Stomach (tissue), 9 donors: ENCODE results near the gene PIK3R4. TPM values are rescaled to one million over a fixed set of nuclear protein-coding genes. Genes with fewer than 3 reads are reported as not detected.

Experiments
- DNase-seq, 2 donors: peaks; one replicate each; pipeline versions ENCODE4 v3.0.0 to v3.0.0-alpha.2; 2013 to 2019
- H3K27ac ChIP-seq, 5 donors: fragments of 200-600 bp in 4 of 5; sonication (generic) in 4 of 5; one replicate each; pipeline ENCODE4 v1.5.1; 2013 to 2019; ENCODE audit warnings: mild to moderate bottlenecking in 1 of 5, moderate library complexity in 1 of 5
- H3K27me3 ChIP-seq, 3 donors: fragments of 200-600 bp; sonication (generic); one replicate each; pipeline ENCODE4 v1.5.1; 2017 to 2019; ENCODE audit warnings: mixed run types in 1 of 3
- H3K36me3 ChIP-seq, 4 donors: fragments of 200-600 bp; sonication (generic); 1 replicate in 3 of 4; 2 replicates in 1 of 4; pipeline ENCODE4 v1.5.1; 2016 to 2019
- H3K4me1 ChIP-seq, 4 donors: fragments of 200-600 bp; sonication (generic); one replicate each; pipeline ENCODE4 v1.5.1; 2016 to 2019
- H3K4me3 ChIP-seq, 4 donors: fragments of 200-600 bp; sonication (generic) in 3 of 4; one replicate each; pipeline ENCODE4 v1.5.1; 2016 to 2019; ENCODE audit warnings: mild to moderate bottlenecking in 1 of 4
- H3K9me3 ChIP-seq, 4 donors: fragments of 200-600 bp; sonication (generic); one replicate each; pipeline ENCODE4 v1.5.1; 2016 to 2019
- CTCF ChIP-seq, 7 experiments: fragments of 450-650 bp in 4 of 7; fragments of 200-600 bp in 3 of 7; sonication (generic) in 3 of 7; IDR thresholded peaks; one replicate each; pipeline ENCODE4 v1.5.1; 2016 to 2019; ENCODE audit warnings: antibody characterized with exemption in 7 of 7, control low read depth in 2 of 7, mild to moderate bottlenecking in 1 of 7
- EP300 ChIP-seq: sonication (generic); formaldehyde crosslinking; IDR thresholded peaks from one replicate; pipeline ENCODE4 v1.6.1; 2017; ENCODE audit warnings: antibody characterized with exemption
- POLR2A ChIP-seq, 4 donors: fragments of 450-650 bp; IDR thresholded peaks; one replicate each; pipeline ENCODE4 v1.6.1; 2016; ENCODE audit warnings: antibody characterized with exemption in 4 of 4, control low read depth in 2 of 4, mild to moderate bottlenecking in 1 of 4, moderate library complexity in 1 of 4
- POLR2AphosphoS5 ChIP-seq, 3 donors: sonication (generic); formaldehyde crosslinking; IDR thresholded peaks; one replicate each; pipeline ENCODE4 v1.6.1; 2016; ENCODE audit warnings: antibody characterized with exemption in 3 of 3
- WGBS, 5 donors: extraction: QIAGEN DNeasy Blood & Tissue Kit in 3 of 5; methylation state at CpG; one replicate each; pipeline versions ENCODE4 v1.1.5 to v1.1.7; 2013 to 2018; 5-methylcytosine and 5-hydroxymethylcytosine counted together
- intact Hi-C: fragments of 100-400 bp; cut with DNase I; formaldehyde crosslinking; loops from one replicate; pipeline ENCODE4 v1.15.1; 2023; ENCODE audit warnings: low total_unique reads
- polyA plus RNA-seq, 3 donors: library from polyadenylated mRNA; stranded (reverse); fragments of 200-250 nt; gene quantifications; one replicate each; pipeline ENCODE4 v1.2.3, GENCODE V29; 2013
- total RNA-seq, 5 donors: library from RNA; depleted of rRNA; stranded (reverse); fragments of >200 nt; gene quantifications; one replicate each; pipeline versions ENCODE4 v1.1.0 to v1.2.3, GENCODE V29; 2014 to 2016
- donor health status: healthy with polysubstance abuse.
- donor health status: Bipolar disorder and iron deficiency.
- donor health status: healthy.

PIK3R4 gene
- total and polyA plus RNA-seq, 8 donors: 6.4 to 45.5 (median 19.7) TPM

DNA sequence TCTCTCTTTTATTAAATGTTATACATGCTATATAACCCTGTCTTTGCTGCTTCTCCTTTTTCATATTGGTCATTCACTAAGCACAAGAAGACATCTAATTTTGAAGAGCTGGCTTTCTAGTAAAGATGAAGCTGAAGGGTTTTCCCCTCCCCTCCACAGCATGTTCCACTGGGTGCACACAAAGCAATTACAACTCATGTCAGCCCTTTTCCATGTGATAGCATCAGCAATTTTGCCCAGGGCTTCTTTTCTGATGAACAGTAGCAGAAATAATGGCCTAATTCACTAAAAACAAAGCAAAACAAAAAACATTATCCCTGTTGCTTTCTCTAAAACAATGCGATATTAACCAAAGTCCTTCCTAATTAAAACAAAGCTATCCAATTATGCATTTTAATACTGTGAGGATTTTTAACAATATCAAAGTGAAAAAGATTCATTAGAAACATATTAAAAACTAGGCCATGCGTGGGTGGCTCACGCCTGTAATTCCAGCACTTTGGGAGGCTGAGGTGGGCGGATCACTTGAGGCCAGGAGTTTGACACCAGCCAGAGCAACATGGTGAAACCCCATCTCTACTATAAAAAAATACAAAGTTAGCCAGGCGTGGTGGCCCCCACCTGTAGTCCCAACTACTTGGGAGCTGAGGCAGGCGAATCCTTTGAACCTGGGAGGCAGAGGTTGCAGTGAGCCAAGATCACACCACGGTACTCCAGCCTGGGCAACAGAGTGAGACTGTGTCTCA lies 12.2 kb upstream of the PIK3R4 start:
- no peak overlapping the region for H3K27ac ChIP-seq
- 80 to 85% (median 84%) methylated on average over 7 of the region's 7 CpGs for WGBS, 5 donors
- intact Hi-C loops: no loop called here
- TF ChIP-seq POLR2A (IDR thresholded peaks at IDR 0.05) (no peak), EP300 (no peak), POLR2AphosphoS5 (IDR thresholded peaks at IDR 0.05) (no peak), CTCF (IDR thresholded peaks at IDR 0.05) (no peak)
- H3K27me3 ChIP-seq: no peaks in the 10 kb centered on the region
- H3K36me3 ChIP-seq: no peaks in the 10 kb centered on the region
- no peaks in the 10 kb centered on the region for H3K9me3 ChIP-seq
- no peak for DNase-seq
- no peak overlapping the region for H3K4me3 ChIP-seq
- peaks cover 0 to 9% (median 4%) of the 10 kb centered on the region in 4 donors for H3K4me1 ChIP-seq

- no peak overlapping the region for H3K27ac ChIP-seq
- H3K36me3 ChIP-seq: no peaks in the 10 kb centered on the region
- peaks cover 0 to 9% (median 4%) of the 10 kb centered on the region in 4 donors for H3K4me1 ChIP-seq
- no peaks in the 10 kb centered on the region for H3K27me3 ChIP-seq
- no peaks in the 10 kb centered on the region for H3K9me3 ChIP-seq
- intact Hi-C loops: no loop called here
- 73 to 86% (median 79%) methylated on average over 3 of the region's 3 CpGs for WGBS, 5 donors
- DNase-seq: no peak
- H3K4me3 ChIP-seq: no peak overlapping the region
- TF ChIP-seq EP300 (no peak), POLR2A (IDR thresholded peaks at IDR 0.05) (no peak), CTCF (IDR thresholded peaks at IDR 0.05) (no peak), POLR2AphosphoS5 (IDR thresholded peaks at IDR 0.05) (no peak)
Measured at GRCh38 chr3:130757611-130758150, 11.1 kb upstream of the PIK3R4 start.

DNA sequence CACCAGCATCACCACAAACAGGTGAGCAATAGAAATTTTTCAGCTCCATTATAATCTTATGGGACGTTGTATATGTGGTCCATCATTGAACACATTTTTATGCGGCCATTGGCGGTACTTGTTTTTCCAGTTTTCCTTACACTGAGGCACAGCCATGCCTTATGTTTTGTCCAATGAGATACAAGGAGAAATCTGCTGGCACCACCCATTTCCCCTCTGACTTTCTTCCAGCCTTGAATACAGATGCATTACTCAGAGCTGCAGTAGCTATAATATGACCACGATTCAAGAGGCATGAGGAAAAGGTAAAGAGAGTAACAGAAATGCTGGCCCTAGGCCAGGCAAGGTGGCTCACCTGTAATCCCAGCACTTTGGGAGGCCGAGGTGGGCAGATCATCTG lies 9.0 kb upstream of the PIK3R4 start:
- intact Hi-C loops: no loop called here

GRCh38 chr3:130748981-130749380 lies 2.4 kb upstream of the PIK3R4 start:
- Histone ChIP-seq H3K27ac (peak overlapping the region in 2 of 5 donors; percentile 87 to 92), H3K4me1 (peaks cover 21 to 32% (median 27%) of the 10 kb centered on the region in 4 donors), H3K27me3 (no peaks in the 10 kb centered on the region), H3K9me3 (no peaks in the 10 kb centered on the region), H3K36me3 (peaks cover 0 to 8% (median 2%) of the 10 kb centered on the region in 4 donors), H3K4me3 (no peak overlapping the region)
- TF ChIP-seq POLR2AphosphoS5 (IDR thresholded peaks at IDR 0.05): no peak
- no peak for TF ChIP-seq EP300
- TF ChIP-seq POLR2A (IDR thresholded peaks at IDR 0.05): no peak
- no peak for TF ChIP-seq CTCF (IDR thresholded peaks at IDR 0.05)
- DNase-seq: peak in 1 of 2 donors; percentile 15
- intact Hi-C loops: no loop called here
- WGBS, 5 donors: 35 to 46% (median 37%) methylated on average over 1 of the region's 1 CpG

More for the DNA sequence above, 9.0 kb upstream of the PIK3R4 start:
- H3K9me3 ChIP-seq: no peaks in the 10 kb centered on the region
- 38 to 72% (median 45%) methylated on average over 5 of the region's 5 CpGs for whole genome bisulfite sequencing, 5 donors
- no peak overlapping the region for H3K27ac ChIP-seq
- peak in 1 of 2 donors; percentile 53 for DNase-seq
- no peaks in the 10 kb centered on the region for H3K27me3 ChIP-seq
- H3K36me3 ChIP-seq: no peaks in the 10 kb centered on the region
- H3K4me3 ChIP-seq: no peak overlapping the region
- H3K4me1 ChIP-seq: peaks cover 0 to 9% (median 4%) of the 10 kb centered on the region in 4 donors
- TF ChIP-seq POLR2A (IDR thresholded peaks at IDR 0.05) (no peak), POLR2AphosphoS5 (IDR thresholded peaks at IDR 0.05) (no peak), CTCF (IDR thresholded peaks at IDR 0.05) (no peak), EP300 (no peak)
